Neural cell (in vitro differentiated cells): Measurements from ENCODE around the gene GRIFIN. TPM values are rescaled to one million over a fixed set of nuclear protein-coding genes. Genes with fewer than 3 reads are reported as not detected.

ENCODE experiments used
- H2AFZ ChIP-seq: fragments of 200-600, 300-800 bp; sonication (generic), shearing (Covaris generic); 2 replicates; pipeline ENCODE4 v1.6.0; 2014; ENCODE audit warnings: low read depth, mild to moderate bottlenecking, antibody characterized with exemption, low read length, moderate library complexity
- H3F3A ChIP-seq: fragments of 200-600 bp; shearing (Covaris generic); 2 replicates; pipeline ENCODE4 v1.6.1; 2016; ENCODE audit warnings: mild to moderate bottlenecking, moderate library complexity, mixed read lengths, antibody characterized with exemption, low read length; ENCODE audit not compliant: insufficient read depth, poor library complexity, severe bottlenecking
- H3K27ac ChIP-seq: fragments of 200-600, 300-800 bp; sonication (generic), shearing (Covaris generic); 2 replicates; pipeline ENCODE4 v1.5.1; 2014; ENCODE audit warnings: mild to moderate bottlenecking, low read length, moderate library complexity
- H3K27me3 ChIP-seq: fragments of 300-800, 200-600 bp; sonication (generic), shearing (Covaris generic); 2 replicates; pipeline ENCODE4 v1.6.0; 2014; ENCODE audit warnings: mild to moderate bottlenecking, low read depth, low read length, moderate library complexity; ENCODE audit not compliant: insufficient read depth
- H3K36me3 ChIP-seq: fragments of 300-800, 200-600 bp; sonication (generic), shearing (Covaris generic); 2 replicates; pipeline ENCODE4 v1.5.1; 2014; ENCODE audit warnings: mild to moderate bottlenecking, antibody characterized with exemption, low read length, moderate library complexity; ENCODE audit not compliant: insufficient read depth
- H3K4me2 ChIP-seq: fragments of 300-800, 200-600 bp; sonication (generic), shearing (Covaris generic); 2 replicates; pipeline ENCODE4 v1.6.0; 2014; ENCODE audit warnings: mild to moderate bottlenecking, low read length
- H3K4me3 ChIP-seq: fragments of 300-800, 200-600 bp; sonication (generic), shearing (Covaris generic); 2 replicates; pipeline ENCODE4 v1.5.1; 2014; ENCODE audit warnings: mild to moderate bottlenecking, low read length, moderate library complexity
- H3K79me2 ChIP-seq: fragments of 200-600 bp; shearing (Covaris generic); replicated peaks from 2 replicates; pipeline ENCODE4 v1.6.0; 2014; ENCODE audit warnings: mild to moderate bottlenecking, low read length, moderate library complexity; ENCODE audit not compliant: insufficient read depth
- H3K9ac ChIP-seq: fragments of 300-800, 200-600 bp; sonication (generic), shearing (Covaris generic); 2 replicates; pipeline ENCODE4 v1.6.1; 2016; ENCODE audit warnings: mild to moderate bottlenecking, low read length, mixed read lengths
- H3K9me2 ChIP-seq: fragments of 200-600 bp; shearing (Covaris generic); 2 replicates; pipeline ENCODE4 v1.6.1; 2016; ENCODE audit warnings: mild to moderate bottlenecking, low read length, mixed read lengths; ENCODE audit not compliant: insufficient read depth
- H3K9me3 ChIP-seq: fragments of 200-600, 300-800 bp; sonication (generic), shearing (Covaris generic); 2 replicates; pipeline ENCODE4 v1.6.1; 2016; ENCODE audit warnings: mild to moderate bottlenecking, mixed run types, low read length, moderate library complexity, mixed read lengths
- H4K20me1 ChIP-seq: fragments of 200-600 bp; shearing (Covaris generic); 2 replicates; pipeline ENCODE4 v1.6.1; 2016; ENCODE audit warnings: mild to moderate bottlenecking, mixed run types; ENCODE audit not compliant: insufficient read depth
- CTCF ChIP-seq: fragments of 450-650 bp; IDR thresholded peaks from 2 replicates; pipeline ENCODE4 v1.5.1; 2014; ENCODE audit warnings: antibody characterized with exemption, mild to moderate bottlenecking, moderate library complexity; ENCODE audit not compliant: poor library complexity, severe bottlenecking
- EP300 ChIP-seq: fragments of 450-650 bp; conservative IDR thresholded peaks from 2 replicates; pipeline ENCODE4 v1.6.1; 2014; ENCODE audit warnings: antibody characterized with exemption, mild to moderate bottlenecking, moderate library complexity; ENCODE audit not compliant: poor library complexity, severe bottlenecking
- EZH2 ChIP-seq: fragments of 200-600, 300-800 bp; shearing (Covaris generic), sonication (generic); IDR thresholded peaks from 2 replicates; pipeline ENCODE4 v1.6.1; 2014; ENCODE audit warnings: antibody characterized with exemption, low read length, borderline replicate concordance, mild to moderate bottlenecking; ENCODE audit not compliant: insufficient read depth, poor library complexity, severe bottlenecking
- MXI1 ChIP-seq: fragments of 450-650 bp; conservative IDR thresholded peaks from 2 replicates; pipeline ENCODE4 v1.6.1; 2014; ENCODE audit warnings: antibody characterized with exemption, mild to moderate bottlenecking; ENCODE audit not compliant: poor library complexity, severe bottlenecking
- POLR2AphosphoS5 ChIP-seq: IDR thresholded peaks from 2 replicates; pipeline ENCODE4 v1.6.1; 2012
- REST ChIP-seq: IDR thresholded peaks from 2 replicates; pipeline ENCODE4 v1.6.1; 2012; ENCODE audit warnings: borderline replicate concordance
- SMC3 ChIP-seq: fragments of 450-650 bp; conservative IDR thresholded peaks from 2 replicates; pipeline ENCODE4 v1.6.1; 2014; ENCODE audit warnings: antibody characterized with exemption, mild to moderate bottlenecking, moderate library complexity; ENCODE audit not compliant: poor library complexity
- TAF1 ChIP-seq: IDR thresholded peaks from 2 replicates; pipeline ENCODE4 v1.6.1; 2012; ENCODE audit warnings: low read depth
- polyA plus RNA-seq: library from polyadenylated mRNA; depleted of rRNA; stranded (reverse); fragments of >200 nt; gene quantifications from 2 replicates; pipeline ENCODE4 v1.2.3, GENCODE V29; 2014

The GRIFIN gene
- polyA plus RNA-seq, 1 donor from 2014 or later = not detected

DNA sequence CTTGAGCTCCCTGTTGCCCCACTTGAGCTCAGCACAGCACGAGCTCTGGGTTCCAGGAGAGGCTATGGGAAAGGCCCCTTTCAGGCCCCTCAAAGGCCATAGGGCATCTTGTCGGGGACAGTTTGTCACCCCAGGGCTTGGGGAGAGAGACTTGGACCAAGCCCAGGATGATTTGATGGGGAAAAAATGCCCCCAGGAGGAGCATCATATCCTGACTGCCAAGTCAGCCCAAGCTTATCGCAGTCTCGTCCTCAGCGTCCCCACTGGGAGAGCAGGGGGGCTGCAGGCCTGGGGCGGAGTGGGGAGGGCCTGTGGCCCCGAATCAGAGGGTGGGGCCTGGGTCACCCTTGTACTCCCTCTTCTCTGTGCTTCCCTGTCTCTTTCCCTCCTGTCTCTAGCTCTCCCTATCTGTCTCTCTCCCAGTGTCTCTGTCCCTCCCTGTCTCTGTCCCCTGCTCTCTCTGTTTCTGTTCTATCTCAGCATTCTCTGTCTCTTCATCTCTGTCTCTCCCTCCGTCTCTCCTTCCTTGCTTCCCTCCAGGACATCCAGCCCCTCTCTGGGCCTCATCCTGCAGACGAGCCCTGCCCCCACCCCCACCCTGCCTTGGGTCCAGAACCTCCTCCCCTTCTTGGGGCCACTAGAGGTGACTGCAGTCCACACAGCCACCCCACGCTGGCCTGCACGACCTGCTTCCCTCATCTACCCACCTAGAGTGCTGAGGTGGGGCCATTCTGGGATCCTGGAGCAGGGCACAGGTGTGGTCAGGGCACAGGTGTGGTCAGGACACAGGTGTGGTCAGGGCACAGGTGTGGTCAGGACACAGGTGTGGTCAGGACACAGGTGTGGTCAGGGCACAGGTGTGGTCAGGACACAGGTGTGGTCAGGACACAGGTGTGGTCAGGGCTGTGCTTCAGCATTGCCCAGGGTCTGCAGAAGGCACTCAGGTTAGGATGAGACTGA is 17.3 kb upstream of the GRIFIN start:
- no peak overlapping the region for H2AFZ ChIP-seq
- no peaks in the 10 kb centered on the region for H3K9me3 ChIP-seq
- no peak overlapping the region for H3K4me3 ChIP-seq
- no peak overlapping the region for H3K4me2 ChIP-seq
- no peaks in the 10 kb centered on the region for H3K9me2 ChIP-seq
- H3K27ac ChIP-seq = no peak overlapping the region
- no peaks in the 10 kb centered on the region for H3K79me2 ChIP-seq
- H4K20me1 ChIP-seq = no peaks in the 10 kb centered on the region
- TF ChIP-seq EZH2 = no peak
- TF ChIP-seq POLR2AphosphoS5 = no peak
- TF ChIP-seq SMC3 = no peak
- H3K36me3 ChIP-seq = no peaks in the 10 kb centered on the region
- no peaks in the 10 kb centered on the region for H3K27me3 ChIP-seq
- H3K9ac ChIP-seq = no peak overlapping the region
- H3F3A ChIP-seq = no peaks in the 10 kb centered on the region

- Histone ChIP-seq H4K20me1 (no peaks in the 10 kb centered on the region), H3K27ac (no peak overlapping the region), H2AFZ (no peak overlapping the region), H3K4me2 (no peak overlapping the region), H3K4me3 (no peak overlapping the region), H3K9ac (no peak overlapping the region), H3K27me3 (no peaks in the 10 kb centered on the region), H3F3A (no peaks in the 10 kb centered on the region), H3K9me3 (no peaks in the 10 kb centered on the region), H3K9me2 (no peaks in the 10 kb centered on the region), H3K36me3 (no peaks in the 10 kb centered on the region), H3K79me2 (no peaks in the 10 kb centered on the region)
- TF ChIP-seq POLR2AphosphoS5 = no peak
- no peak for TF ChIP-seq CTCF
- no peak for TF ChIP-seq SMC3
- TF ChIP-seq REST = no peak
- no peak for TF ChIP-seq EZH2
- TF ChIP-seq EP300 = no peak
- no peak for TF ChIP-seq TAF1
- TF ChIP-seq MXI1 = no peak
Observed at GRCh38 chr7:2492038-2492437, 15.8 kb upstream of the GRIFIN start.
